IPS-15b (cell line): Measurements from ENCODE around the gene SLC6A13.
"Not testable (repeated sequence)": the region's sequence is repeated elsewhere in the genome, so short reads cannot be mapped to it uniquely, and the experiment has no call there.

Experiments used
- H3K27me3 ChIP-seq: one replicate; pipeline ENCODE4 v1.6.1; 2013; ENCODE audit warnings: low read length; ENCODE audit not compliant: control insufficient read depth, insufficient read depth
- H3K36me3 ChIP-seq: one replicate; pipeline ENCODE4 v1.6.1; 2013; ENCODE audit warnings: low read length; ENCODE audit not compliant: control insufficient read depth, insufficient read depth
- H3K4me1 ChIP-seq: one replicate; pipeline ENCODE4 v1.6.1; 2013; ENCODE audit warnings: mild to moderate bottlenecking, low read length; ENCODE audit not compliant: control insufficient read depth, insufficient read depth
- H3K4me3 ChIP-seq: one replicate; pipeline ENCODE4 v1.5.1; 2013; ENCODE audit warnings: low read depth, low read length
- H3K9ac ChIP-seq: one replicate; pipeline ENCODE4 v1.6.1; 2013; ENCODE audit warnings: low read depth, mild to moderate bottlenecking, low read length
- H3K9me3 ChIP-seq: one replicate; pipeline ENCODE4 v1.6.1; 2013; ENCODE audit warnings: mild to moderate bottlenecking, low read length; ENCODE audit not compliant: control insufficient read depth, insufficient read depth

The SLC6A13 gene

GRCh38 chr12:189622-189962 lies 73.0 kb downstream of the SLC6A13 start:
- H3K4me1 ChIP-seq, result no peaks in the 10 kb centered on the region
- H3K9ac ChIP-seq, result no peak overlapping the region
- no peak overlapping the region for H3K4me3 ChIP-seq
- H3K36me3 ChIP-seq, result no peaks in the 10 kb centered on the region
- H3K27me3 ChIP-seq, result peaks cover 44% of the 10 kb centered on the region
- H3K9me3 ChIP-seq, result peaks cover 3% of the 10 kb centered on the region

GRCh38 chr12:188910-189621 lies 73.6 kb downstream of the SLC6A13 start:
- Histone ChIP-seq H3K9ac (no peak overlapping the region), H3K9me3 (peaks cover 3% of the 10 kb centered on the region), H3K36me3 (no peaks in the 10 kb centered on the region), H3K27me3 (peaks cover 43% of the 10 kb centered on the region), H3K4me3 (peak overlapping the region; percentile 80), H3K4me1 (no peaks in the 10 kb centered on the region)

DNA sequence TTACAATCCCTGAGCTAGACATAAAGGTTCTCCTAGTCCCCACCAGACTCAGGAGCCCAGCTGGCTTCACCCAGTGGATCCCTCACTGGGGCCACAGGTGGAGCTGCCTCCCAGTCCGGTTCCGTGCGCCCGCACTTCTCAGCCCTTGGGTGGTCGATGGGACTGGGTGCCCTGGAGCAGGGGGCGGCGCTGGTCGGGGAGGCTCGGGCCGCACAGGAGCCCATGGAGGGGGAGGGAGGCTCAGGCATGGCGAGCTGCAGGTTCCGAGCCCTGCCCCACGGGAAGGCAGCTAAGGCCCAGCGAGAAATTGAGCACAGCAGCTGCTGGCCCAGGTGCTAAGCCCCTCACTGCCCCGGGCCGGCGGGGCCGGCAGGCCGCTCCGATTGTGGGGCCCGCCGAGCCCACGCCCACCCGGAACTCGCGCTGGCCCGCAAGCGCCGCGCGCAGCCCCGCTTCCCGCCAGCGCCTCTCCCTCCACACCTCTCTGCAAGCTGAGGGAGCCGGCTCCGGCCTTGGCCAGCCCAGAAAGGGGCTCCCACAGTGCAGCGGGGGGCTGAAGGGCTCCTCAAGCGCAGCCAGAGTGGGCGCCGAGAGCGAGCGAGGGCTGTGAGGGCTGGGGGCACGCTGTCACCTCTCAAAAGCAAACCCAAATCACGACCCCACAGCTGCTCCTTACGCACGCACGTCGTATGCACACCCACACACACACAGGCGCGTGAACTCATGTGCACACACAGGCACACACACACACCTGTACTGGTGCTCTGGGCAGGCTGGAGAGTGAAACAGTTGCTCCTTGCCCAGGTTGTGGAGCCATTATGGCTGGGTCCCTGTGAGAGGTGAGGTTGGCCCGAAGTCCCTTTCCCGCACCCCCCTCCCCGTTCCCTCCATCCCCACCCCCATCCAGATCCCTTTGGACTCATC lies 74.4 kb downstream of the SLC6A13 start:
- H3K4me1 ChIP-seq, H3K9me3 ChIP-seq, H3K36me3 ChIP-seq, H3K9ac ChIP-seq: not testable (repeated sequence)
- peaks cover 37% of the 10 kb centered on the region for H3K27me3 ChIP-seq
- H3K4me3 ChIP-seq, result peak overlapping the region; percentile 80

DNA sequence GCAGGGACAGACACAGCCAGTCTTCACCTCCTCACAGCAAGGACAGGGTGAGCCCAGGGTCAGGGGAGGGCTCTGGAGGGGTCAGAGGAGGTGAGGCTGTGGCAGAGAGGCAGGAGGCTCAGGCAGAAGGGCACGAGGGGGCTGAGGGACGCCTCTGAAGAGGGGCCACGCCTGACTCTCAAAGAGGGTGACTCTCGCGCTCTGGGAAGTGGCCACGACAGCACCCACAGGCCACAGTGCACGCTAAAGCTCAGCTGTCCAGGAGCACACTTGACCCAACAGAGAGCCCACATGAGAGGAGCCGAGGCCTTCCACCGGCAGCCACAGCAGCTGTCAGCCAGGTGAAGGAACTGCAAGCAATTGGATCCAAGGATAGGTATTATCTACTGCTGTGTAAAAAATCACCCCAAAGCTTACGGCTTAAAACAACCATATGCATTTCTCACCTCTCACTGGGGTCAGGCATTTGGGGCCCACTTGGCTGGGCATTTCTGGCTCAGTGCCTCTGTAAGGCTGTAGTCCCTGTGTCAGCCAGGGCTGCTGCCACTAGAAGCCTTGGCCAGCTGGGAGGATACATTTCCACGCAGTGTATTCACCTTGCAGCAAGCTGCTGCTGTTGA lies 76.5 kb downstream of the SLC6A13 start:
- Histone ChIP-seq H3K4me3 (no peak overlapping the region), H3K9me3 (peaks cover 3% of the 10 kb centered on the region), H3K36me3 (no peaks in the 10 kb centered on the region), H3K4me1 (no peaks in the 10 kb centered on the region), H3K9ac (no peak overlapping the region), H3K27me3 (peaks cover 33% of the 10 kb centered on the region)

GRCh38 chr12:185576-185955 lies 77.1 kb downstream of the SLC6A13 start:
- no peak overlapping the region for H3K9ac ChIP-seq
- H3K27me3 ChIP-seq, result peaks cover 28% of the 10 kb centered on the region
- no peaks in the 10 kb centered on the region for H3K4me1 ChIP-seq

DNA sequence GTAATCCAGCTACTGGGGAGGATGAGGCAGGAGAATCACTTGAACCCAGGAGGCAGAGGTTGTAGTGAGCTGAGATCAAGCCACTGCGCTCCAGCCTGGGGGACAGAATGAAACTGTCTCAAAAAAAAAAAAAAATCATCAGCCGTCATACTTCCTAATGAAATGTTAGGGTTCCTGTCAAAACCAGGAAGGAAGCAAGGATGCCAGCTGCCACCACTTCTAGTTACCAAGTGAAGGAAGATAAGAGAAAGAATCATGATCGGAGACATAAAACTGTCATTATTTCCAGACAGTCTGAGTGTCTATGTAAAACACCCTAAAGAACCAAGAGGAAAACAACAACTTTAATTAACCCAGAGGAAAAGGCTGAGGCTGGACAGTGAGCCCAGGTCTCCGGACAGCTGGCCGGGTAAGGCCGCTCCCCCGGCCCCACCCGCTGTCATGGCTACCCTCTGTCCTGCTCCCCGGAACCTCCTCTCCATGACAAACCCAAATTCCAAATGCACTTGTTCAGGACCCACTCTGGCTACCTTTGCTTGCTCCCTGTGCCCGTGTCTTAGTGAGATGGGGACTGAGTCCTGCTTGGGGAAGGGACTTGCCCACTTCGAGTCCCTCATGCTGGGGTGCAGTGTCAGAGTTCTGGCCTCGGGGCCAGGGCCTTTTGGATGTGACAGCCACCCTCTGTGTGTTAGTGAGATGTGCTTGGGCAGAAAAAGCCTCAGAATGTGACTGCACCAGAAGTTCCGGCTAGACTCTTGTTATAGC lies 77.6 kb downstream of the SLC6A13 start:
- H3K9ac ChIP-seq, result no peak overlapping the region
- H3K4me3 ChIP-seq, result no peak overlapping the region
- H3K4me1 ChIP-seq, result no peaks in the 10 kb centered on the region
- peaks cover 22% of the 10 kb centered on the region for H3K27me3 ChIP-seq
- H3K9me3 ChIP-seq, result peaks cover 3% of the 10 kb centered on the region
- H3K36me3 ChIP-seq, result no peaks in the 10 kb centered on the region

More at GRCh38 chr12:185576-185955, 77.1 kb downstream of the SLC6A13 start:
- H3K9me3 ChIP-seq, result peaks cover 3% of the 10 kb centered on the region
- H3K36me3 ChIP-seq, result no peaks in the 10 kb centered on the region
- no peak overlapping the region for H3K4me3 ChIP-seq

- H3K9ac ChIP-seq, result no peak overlapping the region
- peaks cover 8% of the 10 kb centered on the region for H3K27me3 ChIP-seq
- H3K9me3 ChIP-seq, result peaks cover 1% of the 10 kb centered on the region
- no peak overlapping the region for H3K4me3 ChIP-seq
- no peaks in the 10 kb centered on the region for H3K4me1 ChIP-seq
- no peaks in the 10 kb centered on the region for H3K36me3 ChIP-seq
These were observed 80.2 kb downstream of the SLC6A13 start for GRCh38 chr12:182381-182892.

- no peaks in the 10 kb centered on the region for H3K9me3 ChIP-seq
- H3K4me3 ChIP-seq, result no peak overlapping the region
- no peak overlapping the region for H3K9ac ChIP-seq
- H3K36me3 ChIP-seq, result no peaks in the 10 kb centered on the region
- H3K4me1 ChIP-seq, result no peaks in the 10 kb centered on the region
- H3K27me3 ChIP-seq, result peaks cover 3% of the 10 kb centered on the region
These were observed 80.7 kb downstream of the SLC6A13 start for GRCh38 chr12:181921-182320.

GRCh38 chr12:180445-180844 lies 82.2 kb downstream of the SLC6A13 start:
- Histone ChIP-seq H3K9ac (no peak overlapping the region), H3K27me3 (no peaks in the 10 kb centered on the region), H3K9me3 (no peaks in the 10 kb centered on the region), H3K4me1 (no peaks in the 10 kb centered on the region), H3K36me3 (no peaks in the 10 kb centered on the region), H3K4me3 (no peak overlapping the region)

DNA sequence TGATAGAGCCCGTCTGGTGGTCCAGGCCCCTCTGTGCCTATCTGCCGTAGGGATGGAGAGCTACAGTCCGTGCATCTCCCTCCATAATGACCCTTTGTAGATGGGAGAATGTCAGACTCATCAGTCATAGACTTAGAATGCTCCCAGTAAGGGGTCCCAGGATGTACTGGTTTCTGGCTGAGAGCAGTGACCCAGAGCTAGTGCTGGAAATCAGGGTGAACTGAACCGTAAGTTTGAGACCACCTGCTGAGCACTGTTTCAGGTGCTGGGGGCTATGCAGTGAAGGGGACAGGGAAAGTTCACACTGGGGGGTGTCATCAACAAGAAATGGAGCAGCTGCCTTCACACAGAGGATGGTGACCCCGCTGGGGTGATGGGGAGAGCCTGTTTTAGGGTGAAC lies 82.8 kb downstream of the SLC6A13 start:
- H3K9me3 ChIP-seq, result no peaks in the 10 kb centered on the region
- H3K9ac ChIP-seq, result no peak overlapping the region
- no peak overlapping the region for H3K4me3 ChIP-seq
- H3K36me3 ChIP-seq, result no peaks in the 10 kb centered on the region
- H3K4me1 ChIP-seq, result no peaks in the 10 kb centered on the region
- H3K27me3 ChIP-seq, result no peaks in the 10 kb centered on the region
